GM12878 (cell line): ENCODE results near the gene SLC35E4. TPM values are rescaled to one million over a fixed set of nuclear protein-coding genes. Genes with fewer than 3 reads are reported as not detected.

Experiments
- BCLAF1 ChIP-seq: fragments of 450-650 bp; IDR thresholded peaks from 2 replicates; pipeline ENCODE4 v1.6.1; 2017; ENCODE audit warnings: antibody characterized with exemption, mild to moderate bottlenecking, moderate library complexity
- CHD2 ChIP-seq: IDR thresholded peaks from 2 replicates; pipeline ENCODE4 v1.6.1; 2011; ENCODE audit warnings: low read depth, low read length, improper control_type of control experiment, borderline replicate concordance
- CREB1 ChIP-seq: IDR thresholded peaks from 2 replicates; pipeline ENCODE4 v1.6.1; 2012; ENCODE audit warnings: low read depth, mild to moderate bottlenecking, inconsistent platforms
- EP300 ChIP-seq, 2 experiments: fragments of 150-350 bp in 1 of 2; IDR thresholded peaks; 2 replicates each; pipeline ENCODE4 v1.6.1; 2011 to 2012; ENCODE audit warnings: low read depth in 2 of 2, low read length in 2 of 2, borderline replicate concordance in 1 of 2, improper control_type of control experiment in 1 of 2, inconsistent platforms in 1 of 2; ENCODE audit not compliant: control insufficient read depth in 1 of 2
- EZH2 ChIP-seq: IDR thresholded peaks from 2 replicates; pipeline ENCODE4 v1.6.1; 2012; ENCODE audit warnings: low read depth, mild to moderate bottlenecking, control low read depth, inconsistent platforms, low read length, borderline replicate concordance; ENCODE audit not compliant: control insufficient read depth
- IRF5 ChIP-seq: fragments of 450-650 bp; IDR thresholded peaks from 2 replicates; pipeline ENCODE4 v1.6.1; 2017; ENCODE audit warnings: borderline replicate concordance
- MLLT1 ChIP-seq: fragments of 450-650 bp; IDR thresholded peaks from 2 replicates; pipeline ENCODE4 v1.6.1; 2016; ENCODE audit warnings: mild to moderate bottlenecking
- MTA3 ChIP-seq: IDR thresholded peaks from 2 replicates; pipeline ENCODE4 v1.6.1; 2012; ENCODE audit warnings: low read length, inconsistent platforms, borderline replicate concordance
- NRF1 ChIP-seq: conservative IDR thresholded peaks from 2 replicates; pipeline ENCODE4 v1.6.1; 2011; ENCODE audit warnings: mild to moderate bottlenecking, low read depth, low read length, improper control_type of control experiment
- PKNOX1 ChIP-seq: fragments of 450-650 bp; IDR thresholded peaks from 2 replicates; pipeline ENCODE4 v1.6.1; 2016; ENCODE audit warnings: mild to moderate bottlenecking
- RB1 ChIP-seq: fragments of 450-650 bp; formaldehyde crosslinking; IDR thresholded peaks from 2 replicates; pipeline ENCODE4 v1.6.1; 2017; ENCODE audit warnings: mild to moderate bottlenecking, borderline replicate concordance
- RBBP5 ChIP-seq: fragments of 200-600 bp; sonication (generic); conservative IDR thresholded peaks from 2 replicates; pipeline ENCODE4 v1.6.1; 2016
- SMAD1 ChIP-seq: fragments of 450-650 bp; IDR thresholded peaks from 2 replicates; pipeline ENCODE4 v1.6.1; 2018; ENCODE audit warnings: mild to moderate bottlenecking, low read depth; ENCODE audit not compliant: partially characterized antibody
- SMAD5 ChIP-seq: IDR thresholded peaks from 2 replicates; pipeline ENCODE4 v1.6.1; 2016; ENCODE audit warnings: antibody characterized with exemption, low read depth
- TCF7 ChIP-seq: IDR thresholded peaks from 2 replicates; pipeline ENCODE4 v1.6.1; 2014; ENCODE audit warnings: antibody characterized with exemption, borderline replicate concordance
- ZNF217 ChIP-seq: fragments of 450-650 bp; IDR thresholded peaks from 2 replicates; pipeline ENCODE4 v1.6.1; 2017; ENCODE audit warnings: antibody characterized with exemption, mild to moderate bottlenecking
- ZNF274 ChIP-seq: IDR thresholded peaks from one replicate; pipeline ENCODE4 v1.8.0; 2011; ENCODE audit not compliant: insufficient read length, insufficient read depth
- polyA plus RNA-seq, 11 experiments: library from polyadenylated mRNA; depleted of rRNA in 4 of 11; unstranded in 6 of 11; stranded (reverse) in 5 of 11; fragments of >200 nt; fragmentation: Nextera tagmentation in 4 of 11; fragmentation: Illumina TruSeq in 1 of 11; extraction: Ambion mirVana in 4 of 11; extraction: Trizol in 1 of 11; gene quantifications; 1 replicate in 1 of 11; 2 replicates in 10 of 11; pipeline versions ENCODE4 v1.2.1 to v1.2.3, GENCODE V29; 2011 to 2016; ENCODE audit warnings: inconsistent platforms in 2 of 11, missing spikeins in 2 of 11, low read depth in 1 of 11
- total RNA-seq, 4 experiments: library from RNA; depleted of rRNA in 3 of 4; stranded (reverse); fragments of >200 nt in 3 of 4; fragmentation: Illumina TruSeq in 1 of 4; extraction: Trizol in 1 of 4; gene quantifications; 2 replicates each; pipeline versions ENCODE4 v1.2.1 to v1.2.3, GENCODE V29; 2013 to 2021
- TF ChIP-seq, protein P1 (sequence below): fragments of 450-650 bp; IDR thresholded peaks from 2 replicates; pipeline ENCODE4 v1.6.1; 2017; ENCODE audit warnings: mild to moderate bottlenecking, moderate library complexity

Gene SLC35E4
- total and polyA plus RNA-seq, 10 of the 15 experiments (the other 5 are each of a cell fraction or from before 2014, with no cell fraction given), result 0.16 to 5.3 (median 2.9) TPM; not detected in 1

- TF ChIP-seq BCLAF1 (no peak), PKNOX1 (peak; percentile 53; the same call in 1 of the 2 replicates), EP300 (IDR thresholded peaks at IDR 0.05; ENCODE audit: borderline replicate concordance in 1 of 2, control insufficient read depth in 1 of 2, low read depth in 2 of 2, low read length in 2 of 2) (peak in 1 of 2 experiments; percentile 38; a peak in 1 of 4 replicates), ZNF217 (no peak), NRF1 (peak; percentile 35; the same call in 1 of the 2 replicates), SMAD1 (no peak), MTA3 (no peak), TCF7 (no peak), MLLT1 (no peak), CREB1 (peak; percentile 99), RB1 (peak; percentile 75; the same call in 1 of the 2 replicates), RBBP5 (no peak), CHD2 (peak; percentile 58; the same call in 1 of the 2 replicates), IRF5 (peak; percentile 99), SMAD5 (no peak), EZH2 (no peak), ZNF274 (no peak)
- TF ChIP-seq, protein P1, sequence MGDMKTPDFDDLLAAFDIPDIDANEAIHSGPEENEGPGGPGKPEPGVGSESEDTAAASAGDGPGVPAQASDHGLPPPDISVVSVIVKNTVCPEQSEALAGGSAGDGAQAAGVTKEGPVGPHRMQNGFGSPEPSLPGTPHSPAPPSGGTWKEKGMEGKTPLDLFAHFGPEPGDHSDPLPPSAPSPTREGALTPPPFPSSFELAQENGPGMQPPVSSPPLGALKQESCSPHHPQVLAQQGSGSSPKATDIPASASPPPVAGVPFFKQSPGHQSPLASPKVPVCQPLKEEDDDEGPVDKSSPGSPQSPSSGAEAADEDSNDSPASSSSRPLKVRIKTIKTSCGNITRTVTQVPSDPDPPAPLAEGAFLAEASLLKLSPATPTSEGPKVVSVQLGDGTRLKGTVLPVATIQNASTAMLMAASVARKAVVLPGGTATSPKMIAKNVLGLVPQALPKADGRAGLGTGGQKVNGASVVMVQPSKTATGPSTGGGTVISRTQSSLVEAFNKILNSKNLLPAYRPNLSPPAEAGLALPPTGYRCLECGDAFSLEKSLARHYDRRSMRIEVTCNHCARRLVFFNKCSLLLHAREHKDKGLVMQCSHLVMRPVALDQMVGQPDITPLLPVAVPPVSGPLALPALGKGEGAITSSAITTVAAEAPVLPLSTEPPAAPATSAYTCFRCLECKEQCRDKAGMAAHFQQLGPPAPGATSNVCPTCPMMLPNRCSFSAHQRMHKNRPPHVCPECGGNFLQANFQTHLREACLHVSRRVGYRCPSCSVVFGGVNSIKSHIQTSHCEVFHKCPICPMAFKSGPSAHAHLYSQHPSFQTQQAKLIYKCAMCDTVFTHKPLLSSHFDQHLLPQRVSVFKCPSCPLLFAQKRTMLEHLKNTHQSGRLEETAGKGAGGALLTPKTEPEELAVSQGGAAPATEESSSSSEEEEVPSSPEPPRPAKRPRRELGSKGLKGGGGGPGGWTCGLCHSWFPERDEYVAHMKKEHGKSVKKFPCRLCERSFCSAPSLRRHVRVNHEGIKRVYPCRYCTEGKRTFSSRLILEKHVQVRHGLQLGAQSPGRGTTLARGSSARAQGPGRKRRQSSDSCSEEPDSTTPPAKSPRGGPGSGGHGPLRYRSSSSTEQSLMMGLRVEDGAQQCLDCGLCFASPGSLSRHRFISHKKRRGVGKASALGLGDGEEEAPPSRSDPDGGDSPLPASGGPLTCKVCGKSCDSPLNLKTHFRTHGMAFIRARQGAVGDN, result no peak
Observed at GRCh38 chr22:30591588-30592359, 43.8 kb upstream of the SLC35E4 start, which contains the start of gene PES1 (continued).
